Stomach (tissue), 9 donors: Measurements from ENCODE around the gene GAB1. TPM values are rescaled to one million over a fixed set of nuclear protein-coding genes. Genes with fewer than 3 reads are reported as not detected.

Experiments used
- DNase-seq, 2 donors: peaks; one replicate each; pipeline versions ENCODE4 v3.0.0 to v3.0.0-alpha.2; 2013 to 2019
- H3K27ac ChIP-seq, 5 donors: fragments of 200-600 bp in 4 of 5; sonication (generic) in 4 of 5; one replicate each; pipeline ENCODE4 v1.5.1; 2013 to 2019; ENCODE audit warnings: mild to moderate bottlenecking in 1 of 5, moderate library complexity in 1 of 5
- H3K27me3 ChIP-seq, 3 donors: fragments of 200-600 bp; sonication (generic); one replicate each; pipeline ENCODE4 v1.5.1; 2017 to 2019; ENCODE audit warnings: mixed run types in 1 of 3
- H3K36me3 ChIP-seq, 4 donors: fragments of 200-600 bp; sonication (generic); 1 replicate in 3 of 4; 2 replicates in 1 of 4; pipeline ENCODE4 v1.5.1; 2016 to 2019
- H3K4me1 ChIP-seq, 4 donors: fragments of 200-600 bp; sonication (generic); one replicate each; pipeline ENCODE4 v1.5.1; 2016 to 2019
- H3K4me3 ChIP-seq, 4 donors: fragments of 200-600 bp; sonication (generic) in 3 of 4; one replicate each; pipeline ENCODE4 v1.5.1; 2016 to 2019; ENCODE audit warnings: mild to moderate bottlenecking in 1 of 4
- H3K9me3 ChIP-seq, 4 donors: fragments of 200-600 bp; sonication (generic); one replicate each; pipeline ENCODE4 v1.5.1; 2016 to 2019
- CTCF ChIP-seq, 7 experiments: fragments of 450-650 bp in 4 of 7; fragments of 200-600 bp in 3 of 7; sonication (generic) in 3 of 7; IDR thresholded peaks; one replicate each; pipeline ENCODE4 v1.5.1; 2016 to 2019; ENCODE audit warnings: antibody characterized with exemption in 7 of 7, control low read depth in 2 of 7, mild to moderate bottlenecking in 1 of 7
- EP300 ChIP-seq: sonication (generic); formaldehyde crosslinking; IDR thresholded peaks from one replicate; pipeline ENCODE4 v1.6.1; 2017; ENCODE audit warnings: antibody characterized with exemption
- POLR2A ChIP-seq, 4 donors: fragments of 450-650 bp; IDR thresholded peaks; one replicate each; pipeline ENCODE4 v1.6.1; 2016; ENCODE audit warnings: antibody characterized with exemption in 4 of 4, control low read depth in 2 of 4, mild to moderate bottlenecking in 1 of 4, moderate library complexity in 1 of 4
- POLR2AphosphoS5 ChIP-seq, 3 donors: sonication (generic); formaldehyde crosslinking; IDR thresholded peaks; one replicate each; pipeline ENCODE4 v1.6.1; 2016; ENCODE audit warnings: antibody characterized with exemption in 3 of 3
- WGBS, 5 donors: extraction: QIAGEN DNeasy Blood & Tissue Kit in 3 of 5; methylation state at CpG; one replicate each; pipeline versions ENCODE4 v1.1.5 to v1.1.7; 2013 to 2018; 5-methylcytosine and 5-hydroxymethylcytosine counted together
- intact Hi-C: fragments of 100-400 bp; cut with DNase I; formaldehyde crosslinking; loops from one replicate; pipeline ENCODE4 v1.15.1; 2023; ENCODE audit warnings: low total_unique reads
- polyA plus RNA-seq, 3 donors: library from polyadenylated mRNA; stranded (reverse); fragments of 200-250 nt; gene quantifications; one replicate each; pipeline ENCODE4 v1.2.3, GENCODE V29; 2013
- total RNA-seq, 5 donors: library from RNA; depleted of rRNA; stranded (reverse); fragments of >200 nt; gene quantifications; one replicate each; pipeline versions ENCODE4 v1.1.0 to v1.2.3, GENCODE V29; 2014 to 2016
- donor health status: healthy with polysubstance abuse.
- donor health status: Bipolar disorder and iron deficiency.
- donor health status: healthy.

The GAB1 gene
- total and polyA plus RNA-seq, 8 donors, result 3.2 to 101 (median 29.0) TPM

GRCh38 chr4:143402776-143403552, 66.3 kb downstream of the GAB1 start:
- 47 to 70% (median 59%) methylated on average over 4 of the region's 4 CpGs for WGBS, 5 donors
- Histone ChIP-seq H3K27me3 (no peaks in the 10 kb centered on the region), H3K9me3 (no peaks in the 10 kb centered on the region), H3K4me1 (peaks cover 18 to 82% (median 50%) of the 10 kb centered on the region in 4 donors), H3K36me3 (no peaks in the 10 kb centered on the region), H3K27ac (peak overlapping the region in 2 of 5 donors; percentile 16 to 34), H3K4me3 (no peak overlapping the region)
- no peak for DNase-seq
- TF ChIP-seq POLR2A (IDR thresholded peaks at IDR 0.05) (no peak), EP300 (no peak), CTCF (IDR thresholded peaks at IDR 0.05) (no peak), POLR2AphosphoS5 (IDR thresholded peaks at IDR 0.05) (no peak)
- intact Hi-C loops, result no loop called here

GRCh38 chr4:143403553-143403820, 66.8 kb downstream of the GAB1 start:
- Histone ChIP-seq H3K27me3 (no peaks in the 10 kb centered on the region), H3K4me1 (peaks cover 18 to 85% (median 50%) of the 10 kb centered on the region in 4 donors), H3K36me3 (no peaks in the 10 kb centered on the region), H3K4me3 (no peak overlapping the region), H3K27ac (peak overlapping the region in 1 of 5 donors; percentile 34), H3K9me3 (no peaks in the 10 kb centered on the region)
- 54 to 68% (median 61%) methylated on average over 4 of the region's 4 CpGs for WGBS, 5 donors
- intact Hi-C loops, result no loop called here
- TF ChIP-seq POLR2AphosphoS5 (IDR thresholded peaks at IDR 0.05) (no peak), CTCF (IDR thresholded peaks at IDR 0.05) (no peak), POLR2A (IDR thresholded peaks at IDR 0.05) (no peak), EP300 (no peak)
- DNase-seq, result no peak

- WGBS, 5 donors, result 85 to 96% (median 92%) methylated on average over 3 of the region's 3 CpGs
- Histone ChIP-seq H3K36me3 (no peaks in the 10 kb centered on the region), H3K4me3 (no peak overlapping the region), H3K27me3 (no peaks in the 10 kb centered on the region), H3K27ac (peak overlapping the region in 2 of 5 donors; percentile 5 to 15), H3K4me1 (peaks cover 18 to 83% (median 53%) of the 10 kb centered on the region in 4 donors), H3K9me3 (no peaks in the 10 kb centered on the region)
- intact Hi-C loops, result no loop called here
- TF ChIP-seq POLR2AphosphoS5 (IDR thresholded peaks at IDR 0.05), result no peak
- TF ChIP-seq EP300, result no peak
- TF ChIP-seq CTCF (IDR thresholded peaks at IDR 0.05), result no peak
- TF ChIP-seq POLR2A (IDR thresholded peaks at IDR 0.05), result no peak
- no peak for DNase-seq
These were observed 67.9 kb downstream of the GAB1 start for GRCh38 chr4:143404555-143404954.

GRCh38 chr4:143405075-143405730, 68.5 kb downstream of the GAB1 start:
- Histone ChIP-seq H3K27ac (peak overlapping the region in 3 of 5 donors; percentile 2 to 55 (median 27)), H3K4me3 (no peak overlapping the region), H3K9me3 (no peaks in the 10 kb centered on the region), H3K36me3 (no peaks in the 10 kb centered on the region), H3K27me3 (no peaks in the 10 kb centered on the region), H3K4me1 (peaks cover 18 to 88% (median 53%) of the 10 kb centered on the region in 4 donors)
- TF ChIP-seq EP300 (no peak), CTCF (IDR thresholded peaks at IDR 0.05) (no peak)
- WGBS, 5 donors, result 34 to 44% (median 42%) methylated on average over 3 of the region's 3 CpGs
- no peak for DNase-seq
- intact Hi-C loops, result no loop called here
